ENCODE results near the gene PTPRQ. TPM values are rescaled to one million over a fixed set of nuclear protein-coding genes. Genes with fewer than 3 reads are reported as not detected.
"Not testable (repeated sequence)": the region's sequence is repeated elsewhere in the genome, so short reads cannot be mapped to it uniquely, and the experiment has no call there.

The PTPRQ gene
- total RNA-seq, 4 donors from 2014 or later: 0.24 to 0.47 (median 0.30) TPM; not detected in 1

- TF ChIP-seq POLR2A (IDR thresholded peaks at IDR 0.05) (no peak), POLR2AphosphoS5 (IDR thresholded peaks at IDR 0.05) (no peak)
- Histone ChIP-seq H3K36me3 (no peaks in the 10 kb centered on the region), H3K4me3 (no peak overlapping the region), H3K27ac (no peak overlapping the region), H3K9me3 (no peaks in the 10 kb centered on the region), H3K27me3 (no peaks in the 10 kb centered on the region), H3K4me1 (no peaks in the 10 kb centered on the region)
- DNase-seq (ENCODE audit: low spot score in 2 of 2): no peak
- WGBS: 72% methylated on average over 1 of the region's 1 CpG
Measured at GRCh38 chr12:80456513-80456912, 12.5 kb downstream of the PTPRQ start.

DNA sequence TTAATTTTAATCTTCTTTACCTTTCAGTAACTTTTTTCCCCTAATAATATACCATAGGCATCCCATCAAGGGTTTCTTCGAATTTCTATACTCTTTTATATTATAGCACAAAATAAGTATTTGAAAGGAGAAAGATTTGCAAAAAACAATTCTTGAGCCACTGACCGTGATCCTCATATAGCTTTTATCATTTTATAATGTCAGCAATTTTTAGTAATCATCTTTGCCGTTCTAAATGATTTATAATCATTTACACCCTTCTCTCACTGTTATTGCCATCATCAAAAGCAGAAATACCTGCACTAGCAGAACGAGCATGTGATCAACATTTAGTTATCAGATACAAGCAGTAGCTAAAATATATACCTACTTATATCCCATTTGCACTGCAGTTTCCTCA, 16.9 kb downstream of the PTPRQ start:
- TF ChIP-seq, protein P1, sequence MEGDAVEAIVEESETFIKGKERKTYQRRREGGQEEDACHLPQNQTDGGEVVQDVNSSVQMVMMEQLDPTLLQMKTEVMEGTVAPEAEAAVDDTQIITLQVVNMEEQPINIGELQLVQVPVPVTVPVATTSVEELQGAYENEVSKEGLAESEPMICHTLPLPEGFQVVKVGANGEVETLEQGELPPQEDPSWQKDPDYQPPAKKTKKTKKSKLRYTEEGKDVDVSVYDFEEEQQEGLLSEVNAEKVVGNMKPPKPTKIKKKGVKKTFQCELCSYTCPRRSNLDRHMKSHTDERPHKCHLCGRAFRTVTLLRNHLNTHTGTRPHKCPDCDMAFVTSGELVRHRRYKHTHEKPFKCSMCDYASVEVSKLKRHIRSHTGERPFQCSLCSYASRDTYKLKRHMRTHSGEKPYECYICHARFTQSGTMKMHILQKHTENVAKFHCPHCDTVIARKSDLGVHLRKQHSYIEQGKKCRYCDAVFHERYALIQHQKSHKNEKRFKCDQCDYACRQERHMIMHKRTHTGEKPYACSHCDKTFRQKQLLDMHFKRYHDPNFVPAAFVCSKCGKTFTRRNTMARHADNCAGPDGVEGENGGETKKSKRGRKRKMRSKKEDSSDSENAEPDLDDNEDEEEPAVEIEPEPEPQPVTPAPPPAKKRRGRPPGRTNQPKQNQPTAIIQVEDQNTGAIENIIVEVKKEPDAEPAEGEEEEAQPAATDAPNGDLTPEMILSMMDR (IDR thresholded peaks at IDR 0.05): no peak
- no peak for TF ChIP-seq POLR2AphosphoS5 (IDR thresholded peaks at IDR 0.05)
- TF ChIP-seq POLR2A (IDR thresholded peaks at IDR 0.05): no peak
- no peak for TF ChIP-seq EP300 (IDR thresholded peaks at IDR 0.05)
- 85% methylated on average over 4 of the region's 4 CpGs for WGBS
- no peaks in the 10 kb centered on the region for H3K9me3 ChIP-seq
- no peaks in the 10 kb centered on the region for H3K27me3 ChIP-seq
- no peak overlapping the region for H3K27ac ChIP-seq
- no peak for DNase-seq (ENCODE audit: low spot score in 2 of 2)
- no peaks in the 10 kb centered on the region for H3K36me3 ChIP-seq
- H3K4me1 ChIP-seq: no peaks in the 10 kb centered on the region
- no peak overlapping the region for H3K4me3 ChIP-seq

DNA sequence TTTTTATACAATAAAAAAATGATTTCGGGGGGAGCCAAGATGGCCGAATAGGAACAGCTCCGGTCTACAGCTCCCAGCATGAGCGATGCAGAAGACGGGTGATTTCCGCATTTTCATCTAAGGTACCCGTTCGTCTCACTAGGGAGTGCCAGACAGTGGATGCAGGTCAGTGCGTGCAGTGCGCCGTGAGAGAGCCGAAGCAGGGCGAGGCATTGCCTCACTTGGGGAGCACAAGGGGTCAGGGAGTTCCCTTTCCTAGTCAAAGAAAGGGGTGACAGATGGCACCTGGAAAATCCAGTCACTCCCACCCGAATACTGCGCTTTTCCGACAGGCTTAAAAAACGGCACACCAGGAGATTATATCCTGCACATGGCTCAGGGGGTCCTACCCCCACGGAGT, 17.8 kb downstream of the PTPRQ start:
- H3K27ac ChIP-seq; H3K27me3 ChIP-seq; DNase-seq (ENCODE audit: low spot score in 2 of 2); H3K4me1 ChIP-seq; H3K9me3 ChIP-seq; H3K4me3 ChIP-seq; H3K36me3 ChIP-seq: not testable (repeated sequence)
- WGBS: 63% methylated on average over 8 of the region's 18 CpGs

DNA sequence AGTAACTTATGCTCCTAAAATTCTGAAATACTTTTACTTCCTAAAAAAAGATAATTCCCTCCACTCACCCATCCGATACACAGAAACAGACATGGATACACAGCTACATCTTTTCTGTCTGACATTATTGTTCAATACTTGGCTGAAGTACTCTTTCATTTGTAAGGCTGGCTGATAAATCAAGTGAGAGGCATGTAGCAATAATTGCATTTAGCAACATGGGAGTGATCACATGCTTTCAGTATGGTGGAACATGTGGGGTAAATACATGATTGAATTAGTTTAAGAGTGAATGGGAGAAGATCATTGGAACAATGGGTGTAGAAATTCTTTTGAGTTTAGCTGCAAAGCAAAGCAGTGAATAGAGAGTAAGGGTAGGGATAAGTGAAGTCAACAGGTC, 25.6 kb downstream of the PTPRQ start:
- WGBS: 80% methylated on average over 1 of the region's 1 CpG
- TF ChIP-seq EP300 (IDR thresholded peaks at IDR 0.05) (no peak), POLR2AphosphoS5 (IDR thresholded peaks at IDR 0.05) (no peak), POLR2A (IDR thresholded peaks at IDR 0.05) (no peak)
- TF ChIP-seq, protein P1 (IDR thresholded peaks at IDR 0.05): no peak

GRCh38 chr12:80470403-80470802, 26.4 kb downstream of the PTPRQ start:
- H3K4me1 ChIP-seq: no peaks in the 10 kb centered on the region
- WGBS: 85% methylated on average over 1 of the region's 1 CpG
- no peak for DNase-seq (ENCODE audit: low spot score in 2 of 2)
- H3K4me3 ChIP-seq: no peak overlapping the region
- no peaks in the 10 kb centered on the region for H3K27me3 ChIP-seq
- no peaks in the 10 kb centered on the region for H3K9me3 ChIP-seq
- TF ChIP-seq POLR2A (IDR thresholded peaks at IDR 0.05) (no peak), EP300 (IDR thresholded peaks at IDR 0.05) (no peak), POLR2AphosphoS5 (IDR thresholded peaks at IDR 0.05) (no peak)
- TF ChIP-seq, protein P1 (IDR thresholded peaks at IDR 0.05): no peak
- H3K36me3 ChIP-seq: no peaks in the 10 kb centered on the region
- no peak overlapping the region for H3K27ac ChIP-seq

More for the DNA sequence above, 25.6 kb downstream of the PTPRQ start:
- Histone ChIP-seq H3K36me3 (no peaks in the 10 kb centered on the region), H3K27ac (no peak overlapping the region), H3K9me3 (no peaks in the 10 kb centered on the region), H3K4me3 (no peak overlapping the region), H3K27me3 (no peaks in the 10 kb centered on the region), H3K4me1 (no peaks in the 10 kb centered on the region)
- DNase-seq (ENCODE audit: low spot score in 2 of 2): no peak

DNA sequence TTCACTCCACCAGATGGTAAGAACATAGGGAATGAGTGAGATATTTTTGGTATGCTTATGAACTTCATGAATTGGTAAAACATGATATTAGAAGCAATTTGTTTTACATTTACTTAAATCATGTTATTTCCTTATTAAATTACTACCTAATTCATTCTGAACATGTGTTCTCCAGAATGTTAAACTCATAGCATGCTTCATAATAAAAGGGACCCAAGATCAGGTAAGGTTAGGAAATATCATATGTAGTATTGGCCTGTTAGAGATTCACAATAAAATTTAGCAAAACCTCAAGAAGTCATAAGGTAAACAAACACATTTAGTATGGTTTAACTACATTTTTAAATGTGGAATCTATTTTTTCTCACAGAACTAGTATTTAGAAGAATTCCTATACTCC, 28.2 kb downstream of the PTPRQ start:
- no peaks in the 10 kb centered on the region for H3K9me3 ChIP-seq
- no peak overlapping the region for H3K4me3 ChIP-seq
- no peak overlapping the region for H3K27ac ChIP-seq
- no peaks in the 10 kb centered on the region for H3K4me1 ChIP-seq
- no peak for DNase-seq (ENCODE audit: low spot score in 2 of 2)
- H3K36me3 ChIP-seq: no peaks in the 10 kb centered on the region
- no peaks in the 10 kb centered on the region for H3K27me3 ChIP-seq
- TF ChIP-seq POLR2AphosphoS5 (IDR thresholded peaks at IDR 0.05) (no peak), POLR2A (IDR thresholded peaks at IDR 0.05) (no peak), EP300 (IDR thresholded peaks at IDR 0.05) (no peak)
- TF ChIP-seq, protein P1 (IDR thresholded peaks at IDR 0.05): no peak

Measured in suprapubic skin (tissue), 4 donors.